GM21737 (cell line): ENCODE data around the gene TXN.

Experiments
- ATAC-seq: cut with Tn5 transposase; IDR thresholded peaks from one replicate; pipeline ENCODE4 v1.9.1; 2021; ENCODE audit warnings: mild to moderate bottlenecking, moderate library complexity; ENCODE audit not compliant: unreplicated experiment

The TXN gene

DNA sequence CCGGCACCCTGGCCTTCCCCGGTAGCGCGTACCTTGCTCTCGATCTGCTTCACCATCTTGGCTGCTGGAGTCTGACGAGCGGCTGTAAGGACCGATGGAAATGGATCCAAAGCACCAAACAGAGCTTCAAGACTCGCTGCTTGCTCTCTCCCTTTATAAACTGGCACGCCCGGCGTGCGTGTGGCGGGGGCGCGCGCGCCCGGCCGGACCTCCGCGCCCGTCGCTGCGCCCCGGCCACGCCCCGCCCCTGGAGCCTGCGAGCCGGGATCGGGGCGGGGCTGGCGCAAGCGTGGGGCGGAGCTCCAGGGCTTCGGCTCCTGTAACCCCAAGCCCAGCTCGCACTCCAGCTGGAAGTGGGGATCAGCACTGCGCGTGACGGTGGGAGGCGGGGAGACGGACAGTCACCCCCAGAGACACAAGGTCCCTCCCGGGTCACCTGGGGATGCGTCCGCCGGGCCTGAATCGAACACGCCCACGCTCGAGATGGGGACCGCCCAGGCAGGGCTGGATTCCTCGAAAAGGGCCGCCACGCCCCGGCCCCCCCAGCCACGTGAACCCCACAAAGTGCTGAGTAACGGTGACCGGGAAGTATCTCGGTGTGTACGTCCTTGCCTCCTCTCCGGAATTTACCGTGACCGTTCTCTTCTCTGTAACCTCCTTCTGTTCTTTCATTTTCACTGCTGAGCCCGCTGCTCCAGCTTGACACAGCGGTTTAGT lies at the start of gene TXN:
Gene TXN (minus strand): TSS at position 128 of the 717 bp plus-strand sequence. CDS start 72 bp downstream, at position 56.
- peak; percentile 61 for ATAC-seq

DNA sequence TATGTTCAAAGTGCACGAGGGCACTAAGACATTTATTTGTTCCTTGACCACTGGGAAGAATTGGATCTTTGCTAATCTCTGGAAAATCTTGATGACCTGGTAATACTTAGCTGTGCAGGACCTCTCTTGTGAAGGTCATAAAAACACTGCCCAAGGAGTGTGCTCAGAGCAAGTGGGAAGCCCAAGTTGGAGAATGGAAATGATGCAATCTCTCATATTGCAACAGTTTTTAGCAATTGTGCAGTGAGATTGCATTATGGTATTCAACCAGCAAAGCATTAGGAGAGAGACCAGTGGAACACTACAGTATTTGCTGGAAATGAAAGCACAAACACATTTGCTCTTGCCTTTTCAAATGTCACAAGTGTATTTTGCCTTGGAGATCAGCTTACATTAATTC lies 46.8 kb upstream of the TXN start:
- no peak for ATAC-seq

DNA sequence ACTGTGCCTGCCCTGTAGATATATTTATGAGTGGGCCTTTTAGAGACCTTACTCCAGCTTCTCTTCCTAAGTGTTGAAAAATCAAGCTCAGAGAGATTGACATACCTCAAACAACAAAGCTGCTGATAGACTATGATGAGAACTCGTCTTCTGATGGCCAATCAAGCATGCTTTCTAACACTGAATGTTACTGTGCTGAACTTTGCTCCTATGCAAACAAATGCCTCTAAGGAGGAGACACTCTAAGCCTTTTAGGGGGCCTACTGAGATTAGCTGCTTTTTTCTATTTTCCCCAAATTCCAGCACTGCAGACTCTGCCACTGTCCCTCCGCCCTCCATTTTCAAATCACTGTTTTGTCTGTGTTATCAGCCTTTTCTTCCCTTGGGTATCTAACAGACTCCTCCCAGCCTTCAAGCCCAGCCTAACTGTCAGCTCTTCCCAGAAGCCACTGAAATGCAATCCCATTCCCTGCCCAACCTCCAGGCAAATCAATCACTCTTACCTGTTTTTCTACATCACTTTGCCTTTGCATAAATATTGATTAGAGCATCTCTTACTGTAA lies 41.8 kb upstream of the TXN start:
- ATAC-seq, result no peak

DNA sequence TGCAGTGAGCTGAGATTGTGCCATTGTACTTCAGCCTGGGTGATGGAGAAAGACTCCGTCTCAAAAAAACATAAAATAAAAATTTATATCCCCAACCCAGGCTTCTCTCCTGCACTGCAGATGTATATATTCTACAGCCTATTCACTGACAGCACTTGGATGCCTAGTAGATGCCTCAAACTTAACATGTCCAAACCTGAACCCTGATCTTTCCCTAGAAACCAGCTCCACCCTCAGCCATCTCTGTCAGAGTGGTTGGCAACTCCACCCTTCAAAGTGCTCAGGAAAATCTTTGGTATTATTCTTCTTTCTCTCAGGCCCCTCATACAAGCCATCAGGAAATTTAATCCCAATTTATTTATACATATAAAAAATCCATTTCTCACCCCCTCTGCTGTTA lies 36.9 kb upstream of the TXN start:
- no peak for ATAC-seq

DNA sequence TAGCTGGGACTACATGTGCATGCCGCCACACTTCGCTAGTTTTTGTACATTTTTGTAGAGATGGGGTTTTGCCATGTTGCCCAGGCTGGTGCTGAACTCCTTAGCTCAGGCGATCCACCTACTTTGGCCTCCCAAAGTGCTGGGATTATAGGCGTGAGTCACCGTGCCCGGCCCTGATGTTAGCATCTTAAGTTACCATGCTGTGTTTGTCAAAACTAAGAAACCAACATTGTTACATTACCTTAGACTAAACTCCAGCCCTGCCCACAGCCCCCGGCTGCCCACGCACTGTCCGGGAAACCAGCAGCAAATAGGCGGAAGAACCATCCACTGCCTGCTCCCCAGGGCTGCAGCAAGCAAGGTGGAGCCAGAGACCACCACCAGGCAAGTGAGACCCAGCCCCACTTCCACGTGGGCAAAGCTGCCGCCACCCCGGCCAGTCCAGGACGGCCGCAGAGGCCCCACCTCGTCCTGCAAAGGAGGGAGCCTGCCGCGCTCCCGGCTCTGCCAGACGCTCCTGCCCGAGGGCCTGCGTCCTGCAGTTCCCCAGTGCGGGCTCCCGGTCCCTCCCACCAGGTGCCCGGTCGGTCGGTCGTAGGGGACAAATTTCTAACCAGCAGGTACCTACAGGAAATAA lies 35.7 kb upstream of the TXN start:
- ATAC-seq, result no peak

DNA sequence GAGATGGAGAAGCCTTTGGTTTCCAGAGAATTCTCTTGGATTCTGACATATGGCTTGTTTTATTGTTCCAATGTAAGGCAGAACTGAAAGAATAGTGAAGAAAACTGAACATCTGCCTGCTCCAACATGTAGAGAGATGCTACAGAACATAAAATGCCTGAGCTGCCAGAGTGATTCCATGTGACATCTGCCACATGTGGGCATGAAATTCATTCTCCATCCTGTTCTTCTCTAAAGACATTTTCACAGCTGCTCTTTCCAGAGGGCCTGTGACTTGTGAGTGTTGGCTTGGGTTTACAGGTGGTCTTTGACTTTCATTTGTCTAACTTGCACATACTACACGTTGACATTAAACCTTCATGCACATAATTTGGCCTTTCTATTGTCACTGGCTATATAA lies 33.7 kb upstream of the TXN start:
- no peak for ATAC-seq

DNA sequence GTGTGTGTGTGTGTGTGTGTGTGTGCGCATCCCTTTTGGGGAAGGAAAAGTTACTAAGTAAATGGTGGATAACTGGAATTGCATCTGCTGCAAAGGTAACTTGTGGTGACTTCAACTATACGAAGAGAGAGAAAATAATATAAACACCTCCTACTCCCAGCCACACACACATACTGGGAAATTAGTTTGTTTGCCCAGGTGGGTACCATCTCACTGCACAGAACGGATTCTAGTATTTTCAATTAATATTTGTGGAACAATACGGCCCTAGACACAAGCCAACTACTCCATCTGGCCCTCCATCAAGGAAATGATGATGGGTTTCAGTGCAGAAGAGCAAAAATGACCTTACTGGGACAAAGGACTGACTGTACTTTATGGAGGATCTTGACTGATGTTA lies 32.2 kb upstream of the TXN start:
- no peak for ATAC-seq

DNA sequence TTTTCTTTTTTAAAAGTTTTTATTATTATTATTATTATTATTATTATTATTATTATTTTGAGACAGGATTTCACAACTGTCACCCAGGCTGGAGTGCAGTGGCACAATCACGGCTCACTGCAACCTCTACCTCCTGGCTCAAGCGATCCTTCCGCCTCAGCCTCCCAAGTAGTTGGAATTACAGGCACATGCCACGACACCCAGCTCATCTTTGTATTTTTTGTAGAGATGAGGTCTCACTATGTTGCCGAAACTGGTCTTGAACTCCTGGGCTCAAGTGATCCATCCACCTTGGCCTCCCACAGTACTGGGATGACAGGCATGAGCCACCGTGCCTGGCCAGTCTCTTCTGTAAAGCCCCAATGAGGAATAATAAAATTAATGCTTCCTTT lies 31.0 kb upstream of the TXN start:
- no peak for ATAC-seq

DNA sequence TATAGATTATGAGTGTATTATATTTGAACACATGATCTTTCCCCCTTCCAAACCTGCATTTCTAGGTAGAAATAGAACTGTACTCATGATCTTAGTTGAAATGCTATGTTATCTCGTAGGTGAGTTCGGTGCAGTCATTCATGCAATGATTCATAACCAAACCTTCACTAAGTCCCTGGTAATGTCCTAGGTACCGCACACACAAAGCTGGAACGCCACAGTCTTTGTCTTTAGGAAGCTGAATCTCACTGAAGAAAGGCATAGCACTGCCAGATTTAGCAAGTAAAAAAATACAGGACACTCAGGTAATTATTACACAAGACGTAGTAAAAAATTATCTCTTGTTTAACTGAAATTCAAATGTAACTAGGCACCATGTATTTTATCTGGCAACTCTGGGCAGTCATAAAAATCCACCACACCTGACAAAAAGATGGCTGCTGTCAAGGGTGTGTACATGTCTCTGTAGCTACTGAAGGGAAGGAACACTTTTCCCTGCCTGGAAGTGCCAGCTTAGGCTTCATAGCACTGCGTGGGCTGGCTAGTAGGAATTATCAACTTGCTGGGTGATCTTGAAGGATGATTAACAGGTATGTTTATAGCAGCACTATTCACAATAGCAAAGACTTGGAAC lies 28.0 kb upstream of the TXN start:
- no peak for ATAC-seq

DNA sequence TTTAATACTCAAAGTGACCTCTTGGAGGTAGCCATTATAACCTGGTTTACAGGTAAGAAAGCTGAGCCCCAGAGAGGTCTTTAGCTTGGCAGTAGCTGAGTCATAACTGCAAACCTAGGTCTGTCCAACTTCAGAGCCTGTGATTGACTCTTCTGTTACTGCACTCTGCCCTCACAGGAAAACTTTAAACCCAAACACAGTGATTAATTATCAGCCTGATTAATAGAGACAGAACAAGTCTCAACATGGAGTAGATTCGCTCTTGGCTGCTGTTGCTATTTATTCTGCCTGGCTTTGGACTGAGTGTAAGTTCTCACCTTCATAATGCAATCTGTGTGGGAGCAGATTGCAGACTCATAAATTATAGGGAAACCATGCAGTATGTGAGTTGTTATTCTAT lies 27.4 kb upstream of the TXN start:
- no peak for ATAC-seq

DNA sequence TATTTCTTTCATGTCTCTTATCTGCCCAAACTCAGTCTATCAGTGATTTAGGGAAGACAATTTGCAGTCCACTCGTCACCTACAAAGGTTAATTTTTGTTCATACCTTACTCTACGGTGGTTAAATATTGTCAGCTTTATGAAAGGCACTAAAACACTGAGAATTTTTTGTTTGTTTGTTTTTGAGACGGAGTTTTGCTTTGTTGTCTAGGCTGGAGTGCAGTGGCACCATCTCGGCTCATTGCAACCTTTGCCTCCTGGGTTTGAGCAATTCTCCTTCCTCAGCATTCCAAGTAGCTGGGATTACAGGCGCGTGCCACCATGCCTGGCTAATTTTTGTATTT lies 26.4 kb upstream of the TXN start:
- ATAC-seq, result no peak

DNA sequence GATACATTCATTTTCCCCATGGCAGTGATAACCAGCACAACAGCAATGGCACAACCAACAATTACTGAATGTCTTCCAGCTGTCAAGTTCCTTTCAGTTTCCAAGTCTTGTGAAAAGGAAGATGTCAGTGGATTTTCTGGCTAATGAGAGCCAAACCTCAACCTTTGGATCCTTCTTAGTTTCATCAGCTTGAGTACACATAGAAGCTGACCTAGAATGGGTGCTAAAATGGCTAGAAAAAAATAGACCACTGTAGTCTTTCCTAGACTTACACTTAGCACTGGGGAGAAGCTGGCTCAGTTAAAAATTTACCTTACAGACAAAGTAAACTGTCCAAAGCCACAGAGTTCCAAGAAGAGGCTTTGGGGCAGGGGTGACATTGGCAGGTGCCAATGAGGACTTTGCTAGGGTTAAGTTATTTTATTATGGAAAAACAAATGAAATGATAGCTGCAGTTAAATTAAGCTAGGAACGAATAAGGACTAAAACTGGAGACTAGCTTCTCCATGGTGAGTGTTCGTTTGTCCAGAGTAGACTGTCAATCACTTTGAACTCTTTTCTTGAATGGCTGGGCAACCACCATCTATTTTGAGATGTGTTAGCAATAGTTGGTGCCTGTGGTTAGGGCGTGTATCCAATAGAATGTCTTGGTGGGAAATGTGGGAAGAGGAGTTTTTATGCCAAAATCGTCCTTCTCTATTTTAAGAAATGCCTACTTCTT lies 25.9 kb upstream of the TXN start:
- ATAC-seq, result no peak

DNA sequence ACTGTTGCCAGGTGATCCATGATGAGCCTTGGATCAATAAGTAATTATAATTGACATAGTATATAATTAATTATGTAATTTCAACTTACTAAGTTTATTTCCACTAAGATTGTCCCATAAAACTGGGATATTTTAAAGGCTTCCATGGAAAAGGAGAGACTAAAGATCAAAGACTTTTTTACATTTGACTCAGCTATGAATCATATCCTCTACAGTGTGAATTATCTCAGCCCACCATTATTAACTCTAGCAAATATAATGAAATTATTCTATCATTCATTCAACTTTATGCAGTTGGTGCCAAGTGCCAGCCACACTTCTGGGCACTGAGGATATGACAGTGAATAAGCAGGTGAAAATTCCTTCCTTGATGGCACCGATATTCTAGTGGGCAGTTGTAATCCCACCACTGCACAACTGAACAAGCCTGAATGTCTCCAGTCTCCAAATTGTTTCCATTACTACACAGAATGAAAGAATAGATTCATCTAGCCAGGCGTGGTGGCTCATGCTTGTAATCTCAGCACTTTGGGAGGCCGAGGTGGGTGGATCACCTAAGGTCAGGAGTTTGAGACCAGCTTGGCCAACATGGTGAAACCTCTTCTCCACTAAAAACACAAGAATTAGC lies 21.9 kb upstream of the TXN start:
- no peak for ATAC-seq

DNA sequence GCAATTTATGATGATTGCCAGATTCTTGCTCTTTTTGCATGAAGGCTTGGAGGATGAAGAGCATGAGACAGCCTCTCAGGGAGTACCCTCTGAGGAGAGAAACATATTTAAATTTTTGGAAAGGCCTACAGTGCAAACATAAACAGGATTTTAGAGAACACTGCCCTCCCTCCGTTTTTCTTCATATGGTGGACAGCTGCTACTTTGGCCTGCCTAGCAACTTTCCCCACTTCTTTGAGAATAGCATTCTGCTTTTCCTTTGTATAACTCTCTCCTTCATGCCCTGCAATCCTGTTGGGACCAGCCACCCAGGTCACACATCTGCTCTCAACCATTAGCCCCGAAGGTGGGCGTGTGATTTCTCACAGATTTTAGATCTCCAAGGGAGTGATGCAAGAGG lies 20.5 kb upstream of the TXN start:
- ATAC-seq, result no peak

DNA sequence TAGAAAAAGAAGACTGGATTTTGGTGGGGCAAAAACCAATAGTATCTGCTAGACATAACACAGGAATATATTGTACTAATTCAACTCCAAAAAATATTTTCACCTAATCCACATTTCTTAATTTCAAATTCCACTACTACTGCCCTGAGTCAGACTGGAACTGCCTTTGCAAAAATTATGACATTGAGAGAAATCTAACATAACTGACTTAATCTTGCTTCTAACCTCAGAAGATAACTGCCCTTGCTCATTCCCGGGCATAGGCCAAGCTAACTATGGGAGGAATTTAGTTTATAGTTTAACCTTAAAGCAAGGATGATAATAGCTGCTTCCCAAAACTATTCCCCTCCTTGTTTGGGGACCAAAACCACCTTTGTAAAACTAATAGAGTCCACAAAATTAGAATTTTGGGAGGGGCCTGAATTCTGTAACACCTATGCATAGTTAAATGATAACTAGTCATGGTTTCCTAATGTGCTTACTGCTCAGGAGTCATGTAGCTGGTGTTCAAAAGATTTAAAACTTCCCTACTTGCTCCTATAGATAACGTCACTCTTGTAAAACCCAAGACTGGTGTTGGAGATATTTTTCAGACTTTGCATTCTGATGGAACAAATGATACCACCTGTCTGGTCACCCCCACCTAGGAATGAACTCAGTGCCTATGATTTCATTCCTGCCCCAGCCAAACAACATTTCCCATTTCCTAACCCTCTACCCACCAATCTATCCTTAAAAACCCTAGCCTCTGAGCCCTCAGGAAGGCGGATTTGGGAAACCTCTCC lies 14.1 kb upstream of the TXN start:
- no peak for ATAC-seq

DNA sequence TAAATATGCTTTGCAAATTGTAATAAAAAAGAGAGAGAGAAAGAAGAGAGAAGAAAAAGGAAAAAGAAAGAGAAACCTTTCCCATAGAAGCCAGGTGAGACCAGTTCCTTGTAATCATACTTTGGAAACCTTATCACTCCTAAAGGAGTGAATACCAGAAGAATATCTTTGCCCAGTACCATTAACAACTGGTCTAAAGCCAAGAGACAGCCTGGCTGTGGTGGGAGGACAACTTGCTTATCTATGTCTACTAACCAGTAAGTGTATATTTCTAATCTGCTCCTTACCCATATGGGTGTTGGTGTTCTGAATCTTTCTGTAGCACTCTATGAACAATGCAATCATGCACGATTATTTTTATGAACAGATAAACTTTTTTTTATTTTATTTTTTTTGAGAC lies 10.5 kb upstream of the TXN start:
- no peak for ATAC-seq

DNA sequence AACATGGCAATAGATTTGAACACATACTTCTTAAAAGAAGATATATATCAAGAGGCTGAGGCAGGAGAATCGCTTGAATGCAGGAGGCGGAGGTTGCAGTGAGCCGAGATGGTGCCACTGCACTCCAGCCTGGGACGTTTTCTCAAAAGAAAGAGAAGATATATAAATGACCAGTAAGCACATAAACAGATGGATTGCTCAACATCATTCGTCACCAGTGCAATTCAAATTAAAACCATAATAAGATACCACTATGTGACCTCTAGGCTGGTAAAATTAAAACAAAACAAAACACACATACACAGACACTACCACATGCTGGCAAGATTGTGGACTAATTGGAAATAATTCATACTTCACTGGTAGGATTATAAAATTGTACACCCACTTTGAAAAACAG lies 5.3 kb upstream of the TXN start:
- no peak for ATAC-seq

DNA sequence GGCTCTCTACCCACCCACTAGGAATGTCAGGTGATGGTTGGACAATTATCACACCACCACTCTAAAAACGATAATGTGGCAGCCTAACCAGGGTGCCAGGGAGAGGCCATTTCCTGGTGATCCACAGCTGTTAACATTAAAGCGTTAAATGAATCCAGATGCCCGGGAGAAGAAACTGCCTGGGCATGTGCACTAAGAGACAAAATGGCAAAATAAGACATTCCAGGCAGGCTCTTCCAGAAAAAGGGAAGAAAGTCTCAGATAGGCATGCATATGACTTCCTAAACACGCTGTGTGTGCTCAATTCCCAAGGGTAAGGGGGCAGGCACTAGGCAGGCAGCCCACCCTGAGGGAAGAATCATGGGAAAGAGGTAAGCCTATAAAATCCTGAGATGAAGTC lies 4.6 kb upstream of the TXN start:
- ATAC-seq, result no peak

DNA sequence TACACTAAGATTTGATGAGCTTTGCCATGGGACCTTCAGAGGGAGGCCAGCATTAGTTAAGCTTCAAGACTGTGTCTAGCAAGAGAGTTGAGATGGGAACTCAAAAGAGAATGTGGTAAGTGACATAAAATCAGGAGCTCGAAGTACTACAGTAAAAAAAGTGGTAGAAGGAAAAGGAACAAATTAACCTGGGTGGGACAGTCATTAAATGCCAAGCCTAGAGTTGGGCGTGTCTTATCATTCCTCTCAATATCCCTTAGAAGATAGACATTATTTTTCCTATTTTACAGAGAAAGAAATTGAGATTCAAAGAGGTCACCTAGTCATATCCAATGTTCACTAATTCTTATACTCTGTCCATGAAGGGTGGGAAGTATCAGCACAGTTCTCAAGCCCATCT lies 3.3 kb upstream of the TXN start:
- no peak for ATAC-seq

DNA sequence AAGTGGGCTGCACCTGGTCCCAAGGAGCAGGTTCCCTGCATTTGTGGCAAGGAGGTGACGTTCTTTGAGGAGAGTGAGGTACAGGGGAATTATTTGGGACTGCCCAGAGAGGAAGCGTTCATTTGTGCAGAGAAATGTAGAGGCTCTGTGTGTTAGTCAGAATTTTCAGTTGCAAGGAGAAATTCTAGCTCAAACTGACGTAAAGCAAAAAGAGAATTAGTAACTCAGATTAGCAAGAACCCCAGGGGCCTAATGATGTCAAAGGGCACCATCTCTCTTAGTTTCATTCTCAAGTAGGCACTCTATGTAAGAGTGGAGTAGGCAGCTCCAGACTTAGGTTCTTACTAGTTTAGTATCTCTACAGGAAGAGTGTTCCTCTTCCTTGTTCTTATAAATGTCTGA lies 2.4 kb upstream of the TXN start:
- no peak for ATAC-seq
